ENCODE results near the gene TRIO.

TRIO gene

GRCh38 chr5:14450742-14451141 lies 307.6 kb downstream of the TRIO start:
- H3K18ac ChIP-seq (ENCODE audit: low read length), result no peak overlapping the region
- no peak overlapping the region for H4K8ac ChIP-seq (ENCODE audit: low read depth, low read length)
- H4K12ac ChIP-seq (ENCODE audit: low read depth, low read length), result no peak overlapping the region
- H3K4me1 ChIP-seq (ENCODE audit: control insufficient read depth in 1 of 2, insufficient read depth in 2 of 2, low read length in 2 of 2), result peaks cover 11 to 17% of the 10 kb centered on the region in 2 experiments
- no peaks in the 10 kb centered on the region for H3K79me2 ChIP-seq (ENCODE audit: control insufficient read depth, insufficient read depth, low read length, poor library complexity)
- H2AFZ ChIP-seq (ENCODE audit: insufficient read depth, low read length, poor library complexity), result no peak overlapping the region
- no CpG with 5 or more reads among the region's 2 CpGs for WGBS (ENCODE audit: extremely low coverage, insufficient coverage, insufficient read length)
- no peak overlapping the region for H2BK5ac ChIP-seq (ENCODE audit: low read depth, low read length, poor library complexity)
- no peaks in the 10 kb centered on the region for H3K27me3 ChIP-seq (ENCODE audit: insufficient read depth, low read length)
- no peak overlapping the region for H4K91ac ChIP-seq (ENCODE audit: low read depth, low read length)
- H2AK5ac ChIP-seq (ENCODE audit: low read length), result no peak overlapping the region
- no peak for DNase-seq
- H2BK120ac ChIP-seq (ENCODE audit: insufficient read depth, low read length, poor library complexity), result no peak overlapping the region
- no peak overlapping the region for H3K9ac ChIP-seq (ENCODE audit: low read length)
- peaks cover 15 to 16% of the 10 kb centered on the region in 2 experiments for H3K36me3 ChIP-seq (ENCODE audit: control insufficient read depth in 1 of 2, insufficient read depth in 2 of 2, low read length in 2 of 2)
- no peak overlapping the region for H2BK12ac ChIP-seq (ENCODE audit: low read length)
- no peak overlapping the region for H3K14ac ChIP-seq (ENCODE audit: low read length)
- H3K23ac ChIP-seq (ENCODE audit: low read length), result no peak overlapping the region
- no peak overlapping the region for H3K4me2 ChIP-seq (ENCODE audit: low read length)
- H3K79me1 ChIP-seq (ENCODE audit: low read length), result peaks cover 4% of the 10 kb centered on the region
- no peak overlapping the region for H3K4me3 ChIP-seq (ENCODE audit: low read depth, low read length)
- H3K27ac ChIP-seq (ENCODE audit: low read depth, low read length), result no peak overlapping the region
- H3K4ac ChIP-seq (ENCODE audit: low read depth, low read length), result no peak overlapping the region
- peaks cover 1% of the 10 kb centered on the region for H3K9me3 ChIP-seq (ENCODE audit: insufficient read depth, low read depth, low read length)

- Histone ChIP-seq H3K27ac (ENCODE audit: low read depth, low read length) (no peak overlapping the region), H3K9ac (ENCODE audit: low read length) (no peak overlapping the region), H4K91ac (ENCODE audit: low read depth, low read length) (no peak overlapping the region), H3K27me3 (ENCODE audit: insufficient read depth, low read length) (no peaks in the 10 kb centered on the region), H3K79me2 (ENCODE audit: control insufficient read depth, insufficient read depth, low read length, poor library complexity) (no peaks in the 10 kb centered on the region), H2AFZ (ENCODE audit: insufficient read depth, low read length, poor library complexity) (no peak overlapping the region), H2AK5ac (ENCODE audit: low read length) (no peak overlapping the region), H3K4me1 (ENCODE audit: control insufficient read depth in 1 of 2, insufficient read depth in 2 of 2, low read length in 2 of 2) (peaks cover 11 to 15% of the 10 kb centered on the region in 2 experiments), H3K36me3 (ENCODE audit: control insufficient read depth in 1 of 2, insufficient read depth in 2 of 2, low read length in 2 of 2) (peaks cover 19 to 22% of the 10 kb centered on the region in 2 experiments), H4K12ac (ENCODE audit: low read depth, low read length) (no peak overlapping the region), H2BK5ac (ENCODE audit: low read depth, low read length, poor library complexity) (no peak overlapping the region), H2BK120ac (ENCODE audit: insufficient read depth, low read length, poor library complexity) (no peak overlapping the region), H3K4me2 (ENCODE audit: low read length) (no peak overlapping the region), H3K23ac (ENCODE audit: low read length) (no peak overlapping the region), H3K79me1 (ENCODE audit: low read length) (peaks cover 3% of the 10 kb centered on the region), H3K18ac (ENCODE audit: low read length) (no peak overlapping the region), H3K4me3 (ENCODE audit: low read depth, low read length) (no peak overlapping the region), H3K4ac (ENCODE audit: low read depth, low read length) (no peak overlapping the region), H2BK12ac (ENCODE audit: low read length) (no peak overlapping the region), H3K14ac (ENCODE audit: low read length) (no peak overlapping the region), H3K9me3 (ENCODE audit: insufficient read depth, low read depth, low read length) (no peaks in the 10 kb centered on the region), H4K8ac (ENCODE audit: low read depth, low read length) (no peak overlapping the region)
- WGBS (ENCODE audit: extremely low coverage, insufficient coverage, insufficient read length), result no CpG with 5 or more reads among the region's 13 CpGs
- DNase-seq, result peak in 1 of 2 donors; percentile 16
These were observed 308.7 kb downstream of the TRIO start for GRCh38 chr5:14451871-14452270.

DNA sequence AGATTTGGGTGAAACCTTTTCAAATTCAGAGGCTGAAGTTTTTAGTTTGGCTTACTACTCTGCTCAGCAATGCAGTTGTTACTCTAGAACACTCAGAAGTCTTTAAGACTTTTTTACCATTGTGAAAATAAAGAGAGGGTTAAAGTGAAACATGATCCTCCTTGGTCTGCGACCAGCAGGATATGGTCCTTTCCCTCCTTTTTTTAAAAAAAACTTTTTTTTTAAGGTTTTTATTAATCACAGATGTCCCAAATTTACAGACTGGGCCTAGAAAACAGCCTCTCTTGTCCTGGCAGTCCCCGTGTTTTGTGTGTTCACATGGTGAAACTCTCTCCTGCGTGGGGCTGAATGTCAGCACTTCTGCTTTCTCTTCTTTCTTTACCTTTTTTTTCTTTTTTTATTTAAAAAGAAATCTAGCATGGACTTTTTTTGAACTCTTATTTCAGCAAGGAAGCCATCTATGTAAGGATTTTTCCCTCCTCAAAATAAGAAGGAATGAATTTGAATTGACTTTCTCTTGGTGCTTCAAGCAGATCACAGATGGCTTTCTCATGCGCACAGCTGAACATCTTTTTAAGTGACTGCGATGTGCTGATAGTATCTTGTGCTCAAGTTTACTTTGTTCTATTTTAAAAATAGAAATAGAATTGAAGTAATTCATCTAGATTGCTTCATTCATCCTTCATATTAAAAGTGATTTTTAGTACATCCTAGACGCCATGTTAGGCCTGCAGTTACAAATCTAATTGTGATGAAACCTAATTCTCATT lies 309.7 kb downstream of the TRIO start:
- H3K36me3 ChIP-seq (ENCODE audit: control insufficient read depth in 1 of 2, insufficient read depth in 2 of 2, low read length in 2 of 2), result peaks cover 19 to 22% of the 10 kb centered on the region in 2 experiments
- H2BK120ac ChIP-seq (ENCODE audit: insufficient read depth, low read length, poor library complexity), result no peak overlapping the region
- no peak overlapping the region for H3K4me3 ChIP-seq (ENCODE audit: low read depth, low read length)

GRCh38 chr5:14453481-14453880 lies 310.3 kb downstream of the TRIO start:
- H3K4ac ChIP-seq (ENCODE audit: low read depth, low read length), result no peak overlapping the region
- no CpG with 5 or more reads among the region's 2 CpGs for WGBS (ENCODE audit: extremely low coverage, insufficient coverage, insufficient read length)
- H3K4me3 ChIP-seq (ENCODE audit: low read depth, low read length), result no peak overlapping the region
- H2BK12ac ChIP-seq (ENCODE audit: low read length), result no peak overlapping the region
- peaks cover 19 to 22% of the 10 kb centered on the region in 2 experiments for H3K36me3 ChIP-seq (ENCODE audit: control insufficient read depth in 1 of 2, insufficient read depth in 2 of 2, low read length in 2 of 2)
- H3K79me2 ChIP-seq (ENCODE audit: control insufficient read depth, insufficient read depth, low read length, poor library complexity), result no peaks in the 10 kb centered on the region
- no peak overlapping the region for H3K9ac ChIP-seq (ENCODE audit: low read length)
- no peak for DNase-seq
- peaks cover 7 to 19% of the 10 kb centered on the region in 2 experiments for H3K4me1 ChIP-seq (ENCODE audit: control insufficient read depth in 1 of 2, insufficient read depth in 2 of 2, low read length in 2 of 2)
- H3K79me1 ChIP-seq (ENCODE audit: low read length), result peaks cover 2% of the 10 kb centered on the region
- H2AFZ ChIP-seq (ENCODE audit: insufficient read depth, low read length, poor library complexity), result no peak overlapping the region
- no peaks in the 10 kb centered on the region for H3K27me3 ChIP-seq (ENCODE audit: insufficient read depth, low read length)
- no peak overlapping the region for H2AK5ac ChIP-seq (ENCODE audit: low read length)
- no peak overlapping the region for H2BK120ac ChIP-seq (ENCODE audit: insufficient read depth, low read length, poor library complexity)
- H3K4me2 ChIP-seq (ENCODE audit: low read length), result no peak overlapping the region
- H4K12ac ChIP-seq (ENCODE audit: low read depth, low read length), result no peak overlapping the region
- H3K14ac ChIP-seq (ENCODE audit: low read length), result no peak overlapping the region
- H4K8ac ChIP-seq (ENCODE audit: low read depth, low read length), result no peak overlapping the region
- peaks cover 2% of the 10 kb centered on the region for H3K9me3 ChIP-seq (ENCODE audit: insufficient read depth, low read depth, low read length)
- no peak overlapping the region for H3K27ac ChIP-seq (ENCODE audit: low read depth, low read length)
- no peak overlapping the region for H3K18ac ChIP-seq (ENCODE audit: low read length)
- H4K91ac ChIP-seq (ENCODE audit: low read depth, low read length), result no peak overlapping the region
- no peak overlapping the region for H2BK5ac ChIP-seq (ENCODE audit: low read depth, low read length, poor library complexity)
- H3K23ac ChIP-seq (ENCODE audit: low read length), result no peak overlapping the region

More for the DNA sequence above, 309.7 kb downstream of the TRIO start:
- Histone ChIP-seq H3K79me1 (ENCODE audit: low read length) (peaks cover 5% of the 10 kb centered on the region), H4K12ac (ENCODE audit: low read depth, low read length) (no peak overlapping the region), H3K9ac (ENCODE audit: low read length) (no peak overlapping the region), H3K18ac (ENCODE audit: low read length) (no peak overlapping the region), H3K79me2 (ENCODE audit: control insufficient read depth, insufficient read depth, low read length, poor library complexity) (no peaks in the 10 kb centered on the region), H3K23ac (ENCODE audit: low read length) (no peak overlapping the region), H2BK12ac (ENCODE audit: low read length) (no peak overlapping the region), H3K14ac (ENCODE audit: low read length) (no peak overlapping the region), H4K91ac (ENCODE audit: low read depth, low read length) (no peak overlapping the region), H3K4me2 (ENCODE audit: low read length) (no peak overlapping the region), H3K27ac (ENCODE audit: low read depth, low read length) (no peak overlapping the region), H3K9me3 (ENCODE audit: insufficient read depth, low read depth, low read length) (peaks cover 2% of the 10 kb centered on the region), H3K4me1 (ENCODE audit: control insufficient read depth in 1 of 2, insufficient read depth in 2 of 2, low read length in 2 of 2) (peaks cover 11 to 20% of the 10 kb centered on the region in 2 experiments), H3K27me3 (ENCODE audit: insufficient read depth, low read length) (no peaks in the 10 kb centered on the region), H4K8ac (ENCODE audit: low read depth, low read length) (no peak overlapping the region), H2BK5ac (ENCODE audit: low read depth, low read length, poor library complexity) (no peak overlapping the region), H2AFZ (ENCODE audit: insufficient read depth, low read length, poor library complexity) (no peak overlapping the region), H3K4ac (ENCODE audit: low read depth, low read length) (no peak overlapping the region), H2AK5ac (ENCODE audit: low read length) (no peak overlapping the region)
- no CpG with 5 or more reads among the region's 6 CpGs for WGBS (ENCODE audit: extremely low coverage, insufficient coverage, insufficient read length)
- DNase-seq, result no peak

All from trophoblast cell (in vitro differentiated cells and primary cell).